DMS79 (cell line): Measurements from ENCODE around the gene VKORC1L1.
"Not testable (repeated sequence)": the region's sequence is repeated elsewhere in the genome, so short reads cannot be mapped to it uniquely, and the experiment has no call there.

ENCODE experiments used
- DNase-seq: peaks from one replicate; lab custom pipeline; 2025; lab: John Stamatoyannopoulos, UW

The VKORC1L1 gene

DNA sequence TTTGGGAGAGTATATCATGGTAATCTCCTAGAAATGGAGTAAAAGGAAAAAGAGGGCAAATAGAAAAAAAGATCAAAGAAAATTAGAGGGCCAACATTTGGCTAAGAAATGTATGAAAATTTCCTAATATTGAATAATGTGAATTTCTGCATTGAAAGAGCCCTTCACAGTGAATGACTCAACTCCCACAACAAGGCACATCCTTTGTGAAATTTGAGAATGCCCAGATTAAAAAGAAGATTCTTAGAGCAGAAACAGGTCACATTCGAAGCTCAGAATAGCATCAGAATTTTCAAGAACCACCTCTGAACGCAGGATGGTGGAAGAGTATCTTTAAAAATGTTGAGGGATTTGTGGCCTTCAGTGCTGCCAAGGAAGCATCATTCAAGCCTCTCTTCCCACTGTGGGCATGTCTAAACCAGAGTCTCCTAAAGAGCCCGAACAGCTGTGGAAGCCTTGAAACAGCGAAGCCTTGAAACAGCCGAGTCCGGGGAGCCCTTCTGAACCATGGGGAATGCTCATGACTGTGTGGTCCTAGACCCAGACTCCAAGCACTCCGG is 65.5 kb downstream of the VKORC1L1 start:
- DNase-seq = no peak

DNA sequence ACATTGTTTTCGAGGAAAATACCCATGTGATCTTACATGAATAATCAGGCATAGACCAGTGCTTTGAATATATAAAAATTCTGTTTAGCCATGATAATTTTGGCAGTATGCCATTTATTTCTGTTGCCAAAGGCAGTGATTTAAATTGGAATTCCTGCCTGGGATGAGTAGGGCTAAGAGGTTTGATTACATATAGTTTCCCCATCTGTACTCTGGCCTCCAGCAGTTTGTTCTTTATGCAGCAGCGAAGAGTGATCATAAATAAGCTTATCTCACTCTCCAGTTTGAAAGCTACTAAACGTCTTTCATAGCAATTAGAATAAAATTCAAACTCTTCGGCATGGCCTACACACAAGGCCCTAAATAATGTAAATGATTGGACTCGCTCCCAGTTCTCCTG is 72.9 kb downstream of the VKORC1L1 start:
- not testable (repeated sequence) for DNase-seq

DNA sequence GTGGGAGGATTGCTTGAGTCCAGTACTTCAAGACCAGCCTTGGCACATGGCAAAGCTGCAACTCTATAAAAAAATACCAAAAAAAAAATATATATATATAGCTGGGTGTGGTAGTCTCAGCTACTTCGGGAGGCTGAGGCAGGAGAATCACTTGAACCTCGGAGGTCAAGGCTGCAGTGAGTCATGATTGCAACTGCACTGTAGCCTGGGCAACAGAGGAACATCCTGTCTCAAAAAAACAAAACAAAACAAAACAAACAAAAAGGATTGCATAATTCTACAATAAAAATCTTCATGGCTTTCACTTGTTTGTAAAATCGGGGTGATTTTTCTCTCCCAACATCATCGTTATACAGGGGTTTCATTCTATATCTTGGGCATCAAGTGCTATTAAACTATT is 74.0 kb downstream of the VKORC1L1 start:
- DNase-seq = no peak

DNA sequence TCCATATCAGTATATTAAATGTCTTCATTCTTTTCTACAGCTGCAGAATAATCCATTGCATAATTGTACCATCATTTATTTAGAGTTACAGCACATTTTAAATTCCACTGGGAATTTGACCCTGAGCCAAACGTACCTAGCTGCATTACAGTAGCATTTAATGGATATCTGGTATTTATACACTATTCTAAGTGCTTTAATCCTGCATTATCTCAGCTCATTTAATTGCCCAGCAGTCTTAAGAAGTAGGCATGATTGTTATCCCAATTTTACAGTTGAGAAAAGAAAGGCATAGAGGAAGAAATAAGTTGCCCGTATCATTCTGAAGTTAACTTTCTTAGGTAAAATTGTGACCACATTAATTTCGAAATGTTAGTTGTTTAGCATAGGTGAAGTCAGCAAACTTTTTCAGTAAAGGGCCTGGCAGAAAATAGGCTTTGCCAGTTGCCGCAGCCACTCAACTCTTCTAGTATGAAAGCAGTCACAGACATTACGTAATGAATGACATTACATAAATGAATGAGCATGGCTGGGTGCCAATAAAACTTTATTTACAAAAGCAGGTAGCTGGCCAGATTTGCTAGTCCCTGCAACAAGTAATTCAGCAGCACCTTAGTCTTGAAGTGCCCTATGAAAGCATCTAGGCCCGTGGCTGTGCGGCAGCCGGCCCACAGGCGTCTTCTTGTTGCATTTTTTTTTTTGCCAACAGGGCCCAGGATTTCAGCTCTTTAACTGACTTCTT is 79.1 kb downstream of the VKORC1L1 start:
- no peak for DNase-seq

DNA sequence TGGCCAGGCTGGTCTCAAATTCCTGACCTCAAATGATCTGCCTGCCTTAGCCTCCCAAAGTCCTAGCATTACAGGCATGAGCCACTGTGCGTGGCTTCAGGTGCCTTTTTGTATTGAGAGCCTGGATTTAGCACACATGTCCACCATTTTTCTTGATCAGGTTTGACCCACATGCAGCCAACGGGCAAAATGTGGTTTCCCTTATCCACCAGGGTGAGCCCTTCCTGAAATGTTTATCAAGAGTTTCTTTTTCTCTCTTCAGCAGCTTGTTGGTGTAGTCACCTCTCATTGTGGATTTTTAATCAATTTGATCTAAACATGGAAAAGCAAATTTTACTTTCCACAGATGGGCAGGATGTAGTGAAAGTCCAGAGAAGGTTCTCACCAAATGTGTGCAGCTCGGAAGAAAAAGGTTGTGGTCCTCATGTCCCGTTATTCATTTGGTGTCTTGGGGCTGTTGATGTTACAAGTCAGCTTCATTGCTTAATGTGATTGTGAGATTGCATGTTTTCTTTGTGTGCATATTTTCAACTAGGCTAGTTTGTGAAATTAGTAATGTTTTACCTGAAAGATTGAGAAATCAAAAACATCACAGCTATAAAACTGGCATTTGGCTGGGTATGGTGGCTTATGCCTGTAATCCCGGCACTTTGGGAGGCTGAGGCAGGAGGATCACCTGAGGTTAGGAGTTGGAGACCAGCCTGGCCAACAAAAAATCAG is 80.3 kb downstream of the VKORC1L1 start:
- no peak for DNase-seq

DNA sequence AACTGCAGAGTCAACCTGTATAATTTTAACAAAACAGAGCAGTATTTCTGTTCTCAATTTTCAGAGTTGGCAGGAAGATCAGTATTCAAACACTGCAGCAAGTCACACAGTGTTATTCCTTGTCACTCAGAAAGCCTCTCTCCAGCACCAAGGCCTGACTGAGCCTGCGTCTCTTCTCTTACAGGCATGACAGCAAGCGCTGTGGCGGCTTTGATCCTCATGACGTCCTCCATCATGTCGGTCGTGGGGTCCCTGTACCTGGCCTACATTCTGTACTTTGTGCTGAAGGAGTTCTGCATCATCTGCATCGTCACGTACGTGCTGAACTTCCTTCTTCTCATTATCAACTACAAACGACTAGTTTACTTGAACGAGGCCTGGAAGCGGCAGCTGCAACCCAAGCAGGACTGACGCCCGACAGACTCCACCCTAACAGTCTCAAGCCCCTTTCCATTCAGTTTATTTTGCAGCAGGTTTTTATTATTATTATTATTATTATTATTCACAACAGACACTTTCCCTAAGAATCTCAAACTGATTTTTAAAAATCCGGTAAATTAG is 81.1 kb downstream of the VKORC1L1 start:
- no peak for DNase-seq

DNA sequence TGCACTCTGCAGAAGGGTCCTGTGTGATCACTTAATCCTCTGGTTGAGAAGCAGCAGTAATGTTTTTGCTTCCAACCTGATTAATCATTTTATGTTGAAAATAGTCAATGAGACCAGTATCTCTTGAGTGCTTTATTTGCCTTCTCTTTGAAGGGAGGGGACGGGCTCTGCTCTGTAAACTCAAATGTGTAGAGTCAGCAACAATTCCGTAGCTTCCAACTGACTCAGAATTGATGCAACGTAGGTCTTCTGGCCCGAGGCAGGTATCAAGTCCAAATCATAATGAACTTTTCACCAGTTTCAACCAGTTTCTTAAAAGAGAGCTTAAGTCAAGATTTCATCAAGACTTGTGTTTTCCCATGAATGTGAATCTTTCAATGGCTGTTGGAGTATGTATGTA is 82.8 kb downstream of the VKORC1L1 start:
- no peak for DNase-seq

DNA sequence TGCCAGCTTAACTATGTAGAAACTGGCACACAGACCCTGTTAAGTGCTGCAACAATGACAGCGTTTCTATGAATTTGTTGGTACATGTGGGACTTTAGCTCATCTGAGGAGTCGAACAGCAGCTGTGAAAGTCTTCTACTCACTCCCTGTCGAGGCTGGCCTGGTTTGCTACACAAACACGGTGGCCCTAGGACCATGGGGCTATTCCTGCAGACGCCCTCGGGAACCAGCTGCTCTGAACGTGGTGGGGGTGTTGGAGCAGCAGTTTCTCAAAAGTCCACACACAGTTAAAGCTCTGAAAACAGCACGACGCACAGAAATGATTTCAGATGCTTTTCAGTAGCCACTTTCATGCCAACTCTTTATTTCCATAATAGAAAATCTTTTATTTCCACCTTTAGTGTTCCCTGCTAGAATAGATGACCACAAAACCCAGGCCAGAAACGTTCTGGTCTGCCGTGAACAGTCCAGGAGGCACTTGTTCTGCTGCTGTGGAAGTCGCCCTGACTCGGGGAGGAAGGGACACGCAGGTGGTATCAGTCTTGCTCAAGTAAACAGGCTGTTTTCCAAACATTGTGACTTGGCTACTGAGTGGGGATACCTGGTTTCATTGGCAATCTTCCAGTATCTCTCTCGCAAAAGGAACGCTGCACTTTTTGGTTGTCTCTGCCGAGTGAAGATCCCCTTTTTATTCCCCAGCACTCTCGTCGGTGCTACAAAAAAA is 87.6 kb downstream of the VKORC1L1 start:
- no peak for DNase-seq

DNA sequence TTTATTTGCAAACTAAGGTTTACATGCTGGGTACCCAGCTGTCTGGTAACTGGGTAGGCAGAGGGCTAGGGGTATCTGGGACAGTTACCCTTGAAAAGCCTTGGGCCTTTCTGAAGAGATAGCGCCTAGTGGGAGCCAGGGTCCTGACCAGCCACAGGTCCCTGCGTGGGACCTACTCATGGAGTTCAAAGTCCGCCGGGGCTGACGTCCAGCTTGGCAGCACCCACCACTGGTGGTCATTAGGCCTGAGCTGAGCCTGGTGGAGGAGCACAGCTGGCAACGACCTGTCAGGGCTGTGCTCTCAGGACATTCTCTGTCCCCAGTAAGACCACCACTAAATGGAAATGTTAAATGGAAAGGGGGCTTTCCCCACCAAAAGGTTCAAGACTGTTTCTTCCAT is 89.2 kb downstream of the VKORC1L1 start:
- DNase-seq = no peak

DNA sequence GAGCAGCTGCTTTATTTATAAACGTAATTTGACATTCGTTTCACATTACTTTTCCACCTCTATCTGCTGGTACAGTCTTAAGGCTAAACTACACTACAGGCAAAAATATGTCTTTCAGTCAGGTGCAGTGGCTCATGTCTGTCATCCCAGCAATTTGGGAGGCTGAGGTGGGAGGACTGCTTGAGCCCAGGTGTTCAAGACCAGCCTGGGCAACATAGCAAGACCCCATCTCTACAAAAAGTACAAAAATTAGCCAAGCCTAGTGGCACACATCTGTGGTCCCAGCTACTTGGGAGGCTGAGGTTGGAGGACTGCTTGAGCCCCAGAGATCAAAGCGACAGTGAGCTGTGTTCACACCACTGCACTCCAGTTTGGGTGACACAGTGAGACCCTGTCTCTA is 91.8 kb downstream of the VKORC1L1 start:
- not testable (repeated sequence) for DNase-seq

DNA sequence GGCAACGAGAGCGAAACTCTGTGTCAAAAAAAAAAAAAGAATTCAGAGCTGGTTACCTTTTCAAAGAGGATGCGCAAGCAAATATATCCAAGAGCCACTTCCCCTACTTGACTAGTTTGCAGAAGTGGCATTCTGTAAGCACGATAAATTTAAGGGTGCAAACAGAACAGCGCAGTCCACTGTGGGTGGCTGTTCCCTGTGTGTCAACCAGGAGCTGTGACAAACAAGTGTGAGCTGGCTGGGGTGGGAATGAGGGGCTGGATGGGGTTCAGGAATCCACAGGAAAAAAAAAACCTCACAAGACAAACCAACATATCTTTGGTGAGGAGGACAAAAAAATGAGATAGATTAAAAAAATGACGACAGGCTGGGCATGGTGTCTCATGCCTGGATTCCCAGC is 93.3 kb downstream of the VKORC1L1 start:
- DNase-seq = no peak

DNA sequence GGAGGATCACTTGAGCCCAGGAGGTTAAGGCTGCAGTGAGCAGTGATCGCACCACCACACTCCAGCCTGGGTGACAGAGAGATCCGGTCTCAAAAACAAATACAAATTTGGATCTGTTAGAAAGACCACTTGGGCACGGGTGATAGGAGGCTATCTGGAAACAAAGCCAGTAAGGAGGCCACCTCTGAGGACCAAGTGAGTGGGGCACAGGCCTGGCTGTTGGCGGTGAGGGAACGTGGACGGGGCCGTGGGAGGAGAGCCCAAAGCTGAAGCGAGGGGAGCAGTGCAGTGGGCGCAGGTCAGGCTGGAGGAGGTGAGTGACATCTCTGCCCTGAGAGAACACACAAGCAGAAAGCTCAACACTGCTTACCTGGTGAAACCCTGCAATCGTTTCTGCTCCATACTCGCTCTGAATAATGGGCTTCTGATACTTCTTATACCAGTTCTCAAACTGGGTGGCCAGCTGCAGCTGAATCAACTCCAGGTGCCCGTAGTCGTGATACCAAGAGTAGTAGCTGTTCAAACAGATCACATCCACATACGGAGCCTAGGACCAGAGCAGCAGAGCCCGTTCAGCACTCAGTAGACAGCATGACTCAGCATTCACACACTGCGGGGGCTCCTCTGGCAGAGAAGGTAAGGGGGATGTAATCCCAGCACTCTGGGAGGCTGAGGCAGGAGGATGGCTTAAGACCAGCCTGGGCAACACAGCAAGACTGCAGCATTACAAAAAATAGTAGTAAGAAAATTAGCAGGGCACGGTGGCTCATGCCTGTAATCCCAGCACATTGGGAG is 94.7 kb downstream of the VKORC1L1 start:
- no peak for DNase-seq

DNA sequence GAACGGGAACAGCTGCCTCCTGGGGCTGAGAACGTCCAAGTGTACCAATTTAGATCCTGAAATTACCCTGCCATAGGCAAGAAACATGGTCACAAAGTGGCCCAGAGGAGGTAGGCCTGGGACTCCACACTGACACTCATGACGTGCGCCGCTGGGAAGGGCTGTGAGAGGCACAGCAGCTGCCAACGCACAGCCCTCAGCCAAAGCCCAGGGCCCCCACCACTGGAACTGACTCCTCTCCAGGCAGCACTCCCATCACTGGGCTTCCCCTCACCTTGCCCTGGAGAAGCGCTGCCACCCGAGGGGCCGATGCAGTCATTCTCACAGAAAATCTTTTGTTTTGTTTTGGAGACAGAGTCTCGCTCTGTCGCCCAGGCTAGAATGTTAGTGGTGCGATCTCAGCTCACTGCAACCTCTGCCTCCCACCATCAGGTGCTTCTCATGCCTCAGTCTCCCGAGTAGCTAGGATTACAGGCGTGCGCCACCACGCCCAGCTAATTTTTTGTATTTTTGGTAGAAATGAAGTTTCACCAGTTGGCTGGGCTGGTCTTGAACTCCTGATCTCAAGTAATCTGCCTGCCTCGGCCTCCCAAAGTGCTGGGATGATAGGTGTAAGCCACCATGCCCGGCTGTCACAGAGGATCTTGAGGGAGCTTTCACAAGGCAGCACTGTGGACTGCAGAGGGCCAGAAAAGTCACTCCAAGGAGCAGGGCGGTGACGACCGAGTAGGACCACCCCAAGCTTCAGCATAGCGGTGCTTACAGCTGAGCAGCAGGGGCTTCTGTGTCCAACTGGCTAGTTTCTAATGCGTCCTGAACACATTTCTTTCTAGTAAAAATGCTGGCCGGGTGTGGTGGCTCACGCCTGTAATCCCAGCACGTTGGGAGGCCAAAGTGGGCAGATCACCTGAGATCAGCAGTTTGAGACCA is 95.6 kb downstream of the VKORC1L1 start:
- DNase-seq = no peak

DNA sequence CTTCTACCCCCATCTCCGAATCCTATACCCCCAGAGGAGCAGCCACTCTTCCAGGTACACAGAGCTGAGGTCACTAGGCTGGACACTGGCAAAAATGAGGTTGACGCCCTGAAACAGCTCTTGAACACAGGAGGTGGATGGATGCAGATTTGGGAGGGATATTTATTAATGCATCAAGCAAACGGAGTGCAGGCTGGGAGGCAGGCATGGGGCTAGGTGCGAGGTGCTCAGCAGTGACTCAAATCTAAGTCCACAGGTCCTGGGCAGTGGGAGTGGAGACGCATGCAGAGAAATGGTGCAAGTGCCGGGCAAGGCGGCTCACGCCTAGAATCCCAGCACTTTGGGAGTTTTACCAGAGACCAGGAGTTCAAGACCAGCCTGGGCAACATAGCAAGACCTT is 98.1 kb downstream of the VKORC1L1 start:
- DNase-seq = no peak

DNA sequence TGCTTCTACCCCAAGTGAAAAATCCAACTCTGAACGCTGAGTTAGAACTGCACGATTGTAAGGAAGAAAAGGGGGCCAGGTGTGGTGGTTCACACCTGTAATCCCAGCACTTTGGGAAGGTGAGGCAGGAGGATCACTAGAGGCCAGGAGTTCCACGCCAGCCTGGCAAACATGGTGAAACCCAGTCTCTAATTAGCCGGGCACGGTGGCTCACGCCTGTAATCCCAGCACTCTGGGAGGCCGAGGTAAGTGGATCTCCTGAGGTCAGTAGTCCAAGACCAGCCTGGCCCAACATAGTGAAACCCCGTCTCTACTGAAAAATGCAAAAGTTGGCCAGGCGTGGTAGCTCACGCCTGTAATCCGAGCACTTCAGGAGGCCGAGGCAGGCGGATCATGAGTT is 100.1 kb downstream of the VKORC1L1 start:
- no peak for DNase-seq

DNA sequence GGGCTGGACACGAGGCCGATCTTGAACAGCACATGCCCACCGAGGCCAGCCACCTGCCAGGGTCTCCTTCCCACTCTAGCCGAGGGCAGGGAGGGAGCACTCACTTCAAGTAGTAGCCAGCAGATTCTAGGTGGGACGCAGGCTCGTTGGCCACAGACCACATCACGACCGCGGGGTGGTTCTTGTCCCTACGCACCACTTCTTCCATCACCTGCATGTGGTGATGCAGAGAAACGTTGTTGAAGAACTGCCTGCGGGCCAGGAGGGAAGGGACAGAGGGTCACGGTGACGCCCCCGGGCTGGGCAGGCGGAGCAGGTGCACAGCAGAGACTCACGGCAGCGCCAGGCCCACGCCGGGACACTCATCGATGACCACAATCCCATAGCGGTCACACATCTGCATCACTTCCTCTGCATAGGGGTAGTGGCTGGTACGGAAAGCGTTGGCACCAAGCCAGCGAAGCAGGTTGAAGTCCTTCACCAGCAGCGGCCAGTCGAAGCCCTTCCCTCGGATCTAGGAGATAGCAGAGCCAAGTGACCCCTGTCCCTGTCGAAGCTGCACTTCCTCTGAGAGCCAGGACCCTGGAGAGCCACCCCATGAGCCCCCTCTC is 101.4 kb downstream of the VKORC1L1 start:
- no peak for DNase-seq

DNA sequence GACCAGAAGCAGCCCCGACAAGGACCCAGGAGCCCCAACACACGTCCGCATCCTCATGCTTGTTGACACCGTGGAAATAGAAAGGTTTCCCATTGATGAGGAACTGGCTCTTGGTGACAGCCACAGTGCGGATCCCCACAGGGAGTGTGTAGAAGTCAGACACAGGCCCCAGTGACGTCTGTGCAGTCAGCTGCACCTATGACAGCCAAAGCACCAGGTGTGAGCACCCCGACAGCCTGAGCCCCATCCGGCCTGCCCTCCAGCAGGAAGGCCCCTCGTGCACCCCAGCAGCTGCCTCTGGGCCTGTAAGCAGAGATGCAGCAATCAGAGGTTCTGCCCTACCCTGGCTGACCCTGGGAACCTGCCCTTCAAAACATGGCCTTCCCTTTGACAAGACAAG is 102.0 kb downstream of the VKORC1L1 start:
- no peak for DNase-seq

DNA sequence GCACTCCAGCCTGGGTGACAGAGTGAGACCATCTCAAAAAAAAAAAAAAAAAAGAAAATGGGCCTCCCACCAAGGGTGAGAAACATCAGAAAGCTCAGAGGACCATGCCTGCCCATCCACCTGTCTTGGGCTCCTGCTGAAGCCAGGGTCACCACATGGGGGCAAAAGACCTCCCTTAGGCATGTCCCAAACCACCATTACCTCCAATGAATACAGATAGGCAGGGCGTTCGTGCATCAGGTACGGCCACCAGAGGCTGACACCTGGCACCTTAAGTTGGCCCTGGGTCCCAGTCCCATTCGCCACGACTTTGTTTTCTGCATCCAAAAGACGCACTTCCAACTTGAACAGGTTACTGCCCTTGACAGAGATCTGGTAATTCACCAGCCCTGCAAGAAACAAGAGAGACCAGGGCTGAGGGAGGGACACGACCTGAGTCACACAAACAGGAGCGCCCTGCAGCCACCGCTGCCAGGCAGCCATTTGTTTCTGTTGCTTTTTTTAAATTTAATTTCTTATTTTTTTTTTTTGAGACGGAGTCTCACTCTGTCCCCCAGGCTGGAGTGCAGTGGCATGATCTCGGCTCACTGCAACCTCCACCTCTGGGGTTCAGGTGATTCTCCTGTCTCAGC is 103.1 kb downstream of the VKORC1L1 start:
- DNase-seq = no peak

DNA sequence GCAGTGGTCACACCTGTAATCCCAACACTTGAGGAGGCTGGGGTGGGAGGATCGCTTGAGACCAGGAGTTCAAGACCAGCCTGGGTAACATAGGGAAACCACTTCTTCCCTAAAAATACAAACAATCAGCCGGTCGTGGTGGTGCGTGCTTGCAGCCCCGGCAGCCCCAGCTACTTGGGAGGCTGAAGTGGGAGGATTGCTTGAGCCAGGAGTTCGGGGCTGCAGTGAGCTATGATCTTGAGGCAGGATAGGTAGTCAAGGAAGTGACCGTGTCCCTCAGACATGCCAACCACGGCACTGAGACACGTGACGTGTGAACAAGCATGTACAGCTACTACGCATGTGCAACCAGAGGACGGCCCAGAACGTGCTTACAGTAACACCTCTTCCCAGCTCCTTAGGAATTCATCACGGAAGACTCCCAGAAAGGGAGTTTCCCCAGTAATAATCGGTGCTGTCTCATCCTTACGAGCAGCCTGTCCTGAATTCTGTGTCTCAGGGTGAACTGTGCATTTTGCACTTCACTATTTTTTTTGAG is 103.9 kb downstream of the VKORC1L1 start:
- DNase-seq = no peak
